ENCODE results near the gene CD99.

DNA sequence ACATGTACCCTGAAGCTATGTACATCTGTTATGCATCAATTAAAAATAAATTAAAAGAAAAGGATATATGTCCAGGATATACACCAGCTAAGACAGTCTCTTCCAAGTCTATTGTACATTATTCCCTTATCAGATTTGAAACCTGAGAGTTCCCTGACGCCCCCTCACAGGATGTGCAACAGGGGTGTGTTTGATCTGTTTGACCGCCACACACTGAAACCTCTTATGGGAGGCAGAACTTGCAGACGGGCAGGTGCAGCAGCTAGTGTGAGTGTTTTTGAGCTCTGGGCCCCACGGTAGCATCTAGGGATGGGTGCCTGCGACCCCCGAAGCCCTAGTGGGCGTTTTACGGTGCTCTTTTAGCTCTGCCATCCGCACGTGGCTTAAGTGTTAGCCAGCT, 65.5 kb downstream of the CD99 start:
- TF ChIP-seq, protein P1, sequence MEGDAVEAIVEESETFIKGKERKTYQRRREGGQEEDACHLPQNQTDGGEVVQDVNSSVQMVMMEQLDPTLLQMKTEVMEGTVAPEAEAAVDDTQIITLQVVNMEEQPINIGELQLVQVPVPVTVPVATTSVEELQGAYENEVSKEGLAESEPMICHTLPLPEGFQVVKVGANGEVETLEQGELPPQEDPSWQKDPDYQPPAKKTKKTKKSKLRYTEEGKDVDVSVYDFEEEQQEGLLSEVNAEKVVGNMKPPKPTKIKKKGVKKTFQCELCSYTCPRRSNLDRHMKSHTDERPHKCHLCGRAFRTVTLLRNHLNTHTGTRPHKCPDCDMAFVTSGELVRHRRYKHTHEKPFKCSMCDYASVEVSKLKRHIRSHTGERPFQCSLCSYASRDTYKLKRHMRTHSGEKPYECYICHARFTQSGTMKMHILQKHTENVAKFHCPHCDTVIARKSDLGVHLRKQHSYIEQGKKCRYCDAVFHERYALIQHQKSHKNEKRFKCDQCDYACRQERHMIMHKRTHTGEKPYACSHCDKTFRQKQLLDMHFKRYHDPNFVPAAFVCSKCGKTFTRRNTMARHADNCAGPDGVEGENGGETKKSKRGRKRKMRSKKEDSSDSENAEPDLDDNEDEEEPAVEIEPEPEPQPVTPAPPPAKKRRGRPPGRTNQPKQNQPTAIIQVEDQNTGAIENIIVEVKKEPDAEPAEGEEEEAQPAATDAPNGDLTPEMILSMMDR (IDR thresholded peaks at IDR 0.05; ENCODE audit: extremely low read depth in 1 of 2, insufficient read depth in 1 of 2, low read depth in 1 of 2, low read length in 2 of 2): no peak
- TF ChIP-seq POLR2AphosphoS5 (IDR thresholded peaks at IDR 0.05; ENCODE audit: insufficient read depth, low read depth, low read length) (no peak), POLR2A (IDR thresholded peaks at IDR 0.05; ENCODE audit: low read depth, low read length) (no peak), EZH2 (IDR thresholded peaks at IDR 0.05; ENCODE audit: borderline replicate concordance, low read depth, low read length, severe bottlenecking) (no peak), JUN (IDR thresholded peaks at IDR 0.05; ENCODE audit: borderline replicate concordance, insufficient read depth, insufficient read length, low read depth) (no peak), GATA2 (IDR thresholded peaks at IDR 0.05; ENCODE audit: insufficient read depth, insufficient read length, low read depth, low read length) (no peak), MYC (IDR thresholded peaks at IDR 0.05; ENCODE audit: low read depth, low read length) (no peak), FOS (IDR thresholded peaks at IDR 0.05; ENCODE audit: borderline replicate concordance, insufficient read depth, low read length) (no peak)
- TF ChIP-seq, protein P2, sequence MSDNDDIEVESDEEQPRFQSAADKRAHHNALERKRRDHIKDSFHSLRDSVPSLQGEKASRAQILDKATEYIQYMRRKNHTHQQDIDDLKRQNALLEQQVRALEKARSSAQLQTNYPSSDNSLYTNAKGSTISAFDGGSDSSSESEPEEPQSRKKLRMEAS (IDR thresholded peaks at IDR 0.05; ENCODE audit: insufficient read depth, insufficient read length): no peak

All from endothelial cell of umbilical vein (primary cell).